Choroid plexus epithelial cell (primary cell): Measurements from ENCODE around the gene CA10.

Source experiments
- DNase-seq: peaks from one replicate; pipeline ENCODE4 v3.0.0-alpha.2; 2010; ENCODE audit warnings: low read depth
- H3K4me3 ChIP-seq: 2 replicates; pipeline ENCODE4 v1.5.1; 2011; ENCODE audit warnings: low read depth, mild to moderate bottlenecking, control low read depth, low read length, moderate library complexity
- TF ChIP-seq, protein P1 (sequence below): conservative IDR thresholded peaks from 2 replicates; pipeline ENCODE4 v1.5.1; 2011; ENCODE audit warnings: low read depth, mild to moderate bottlenecking, control low read depth, inconsistent platforms, low read length, moderate library complexity

The CA10 gene

DNA sequence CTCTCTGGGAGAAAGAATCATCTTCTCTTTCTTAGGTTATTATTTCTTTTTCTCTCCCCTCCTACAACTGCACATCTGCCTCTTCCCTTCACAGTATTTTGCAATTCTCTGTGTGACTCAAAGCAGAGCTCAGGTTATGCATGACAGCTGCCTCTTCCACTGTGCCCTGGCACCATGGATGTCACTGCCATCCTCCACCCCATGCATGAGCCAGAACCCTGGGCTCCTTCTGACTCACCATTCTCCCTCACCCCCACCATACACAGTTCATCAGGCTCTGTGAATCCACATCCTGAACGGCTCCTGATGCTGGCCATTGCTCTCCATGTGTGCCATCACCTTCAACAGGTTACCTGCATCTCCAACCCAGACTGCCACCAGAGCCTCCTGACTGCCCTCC is 23.9 kb downstream of the CA10 start:
- DNase-seq, result no peak
- TF ChIP-seq, protein P1, sequence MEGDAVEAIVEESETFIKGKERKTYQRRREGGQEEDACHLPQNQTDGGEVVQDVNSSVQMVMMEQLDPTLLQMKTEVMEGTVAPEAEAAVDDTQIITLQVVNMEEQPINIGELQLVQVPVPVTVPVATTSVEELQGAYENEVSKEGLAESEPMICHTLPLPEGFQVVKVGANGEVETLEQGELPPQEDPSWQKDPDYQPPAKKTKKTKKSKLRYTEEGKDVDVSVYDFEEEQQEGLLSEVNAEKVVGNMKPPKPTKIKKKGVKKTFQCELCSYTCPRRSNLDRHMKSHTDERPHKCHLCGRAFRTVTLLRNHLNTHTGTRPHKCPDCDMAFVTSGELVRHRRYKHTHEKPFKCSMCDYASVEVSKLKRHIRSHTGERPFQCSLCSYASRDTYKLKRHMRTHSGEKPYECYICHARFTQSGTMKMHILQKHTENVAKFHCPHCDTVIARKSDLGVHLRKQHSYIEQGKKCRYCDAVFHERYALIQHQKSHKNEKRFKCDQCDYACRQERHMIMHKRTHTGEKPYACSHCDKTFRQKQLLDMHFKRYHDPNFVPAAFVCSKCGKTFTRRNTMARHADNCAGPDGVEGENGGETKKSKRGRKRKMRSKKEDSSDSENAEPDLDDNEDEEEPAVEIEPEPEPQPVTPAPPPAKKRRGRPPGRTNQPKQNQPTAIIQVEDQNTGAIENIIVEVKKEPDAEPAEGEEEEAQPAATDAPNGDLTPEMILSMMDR, result no peak

DNA sequence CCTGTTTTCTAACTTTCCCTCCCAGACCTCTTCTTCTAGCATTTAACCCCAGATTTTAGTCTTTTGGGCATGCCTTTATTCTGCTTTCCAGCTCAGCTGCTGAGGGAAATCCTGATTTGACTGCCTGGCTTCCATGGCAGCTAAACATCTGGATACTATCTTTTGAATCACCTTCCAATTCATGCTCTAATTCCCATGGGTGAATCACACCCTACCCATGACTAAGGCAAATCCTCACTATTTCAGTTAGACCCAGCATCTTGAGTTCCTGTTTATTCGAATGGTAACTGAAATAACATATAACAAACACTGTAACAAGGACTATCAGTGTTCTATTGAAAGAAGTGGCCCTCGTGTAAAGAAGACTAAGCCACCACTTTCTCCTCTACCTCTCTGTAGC is 29.8 kb downstream of the CA10 start:
- TF ChIP-seq, protein P1, result no peak
- DNase-seq, result no peak
- no peak overlapping the region for H3K4me3 ChIP-seq

More for the DNA sequence above, 23.9 kb downstream of the CA10 start:
- no peak overlapping the region for H3K4me3 ChIP-seq

DNA sequence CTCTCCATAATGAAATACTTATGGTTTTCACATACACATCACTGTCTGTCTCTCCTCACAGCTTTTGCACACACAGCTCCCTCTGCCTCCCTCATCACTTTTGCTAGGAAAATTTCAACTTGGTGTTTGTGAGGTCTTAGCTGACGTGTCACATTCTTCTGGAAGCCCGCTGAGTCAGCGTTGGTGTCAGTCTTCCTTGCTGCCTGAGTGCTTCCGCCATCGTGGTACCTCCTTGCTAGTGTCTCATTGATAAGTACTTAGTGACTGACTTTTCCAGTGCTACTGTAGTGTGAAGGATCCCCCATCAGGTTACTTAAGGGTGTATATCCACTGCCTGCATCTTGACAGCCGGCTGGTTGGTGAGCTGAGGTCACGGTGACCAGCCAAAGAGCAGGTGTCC is 33.5 kb downstream of the CA10 start:
- DNase-seq, result no peak
- H3K4me3 ChIP-seq, result no peak overlapping the region
- TF ChIP-seq, protein P1, result no peak

DNA sequence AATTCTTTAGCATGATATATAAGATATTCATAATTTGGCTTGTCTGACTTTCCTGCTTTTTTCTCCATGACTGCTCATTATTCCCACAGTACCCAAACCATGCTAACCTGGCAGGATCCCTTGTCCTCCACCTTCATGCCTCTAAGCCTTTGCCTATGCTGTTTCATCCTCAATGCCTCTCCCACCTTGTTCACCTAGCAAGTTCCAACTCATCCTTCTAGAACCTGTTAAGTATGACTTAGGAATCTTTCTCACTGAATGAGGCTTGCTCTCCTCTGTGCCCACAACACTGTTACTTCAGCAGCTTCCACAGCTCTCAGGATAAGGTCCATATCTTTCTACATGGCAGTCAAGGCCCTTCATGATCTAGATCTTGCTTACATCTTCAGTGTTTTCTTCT is 34.0 kb downstream of the CA10 start:
- TF ChIP-seq, protein P1, result no peak
- H3K4me3 ChIP-seq, result no peak overlapping the region
- DNase-seq, result no peak

DNA sequence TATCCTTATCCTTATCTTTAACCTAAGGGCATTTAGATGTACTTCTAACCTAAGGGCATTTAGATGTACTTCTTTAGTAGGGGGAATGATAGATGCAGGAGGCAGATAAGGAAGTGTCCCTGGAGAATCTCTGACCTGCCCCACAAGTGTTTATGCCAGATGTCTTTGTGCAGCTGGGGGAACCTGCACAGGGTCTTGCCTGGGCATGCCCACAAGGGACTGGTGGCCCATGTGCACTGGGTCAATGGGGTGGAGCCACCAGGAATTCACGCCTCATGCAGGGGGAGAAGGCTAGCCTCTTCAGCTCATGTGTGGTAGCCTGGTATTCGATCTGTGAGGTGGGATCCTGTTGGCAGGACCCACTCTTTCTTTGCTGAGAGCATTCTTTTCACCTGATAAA is 38.0 kb downstream of the CA10 start:
- TF ChIP-seq, protein P1, result no peak
- no peak for DNase-seq
- H3K4me3 ChIP-seq, result no peak overlapping the region

DNA sequence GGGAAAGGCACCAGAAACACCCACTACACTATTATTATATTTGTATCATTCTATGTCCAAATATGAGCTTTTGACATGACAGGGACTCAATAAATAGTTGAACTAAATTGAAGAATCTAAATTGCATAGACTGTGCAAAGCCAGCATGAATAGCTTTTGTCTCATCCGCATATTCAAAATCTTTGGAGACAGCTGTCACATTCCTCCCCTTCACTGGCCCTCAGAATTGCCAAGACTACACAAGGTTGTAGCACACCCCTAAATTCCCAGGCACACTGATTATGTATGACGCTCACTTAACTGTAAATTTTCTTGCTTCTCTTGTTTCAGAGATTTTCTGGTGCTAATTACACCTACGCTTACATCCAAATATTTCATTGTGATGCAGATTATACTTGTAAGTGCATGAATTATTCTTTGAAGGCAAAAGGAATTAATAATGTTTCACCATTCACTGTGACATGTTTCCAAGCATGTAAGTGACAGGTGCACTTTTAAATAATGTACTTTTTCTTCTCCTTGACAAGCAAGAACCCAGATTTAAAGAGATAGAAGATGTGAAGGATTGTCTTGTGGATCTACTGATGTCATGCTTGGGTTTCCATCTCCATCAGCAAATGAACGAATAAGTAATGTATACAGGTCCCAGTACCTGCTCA is 47.5 kb downstream of the CA10 start:
- TF ChIP-seq, protein P1, result no peak
- no peak for DNase-seq
- H3K4me3 ChIP-seq, result no peak overlapping the region

DNA sequence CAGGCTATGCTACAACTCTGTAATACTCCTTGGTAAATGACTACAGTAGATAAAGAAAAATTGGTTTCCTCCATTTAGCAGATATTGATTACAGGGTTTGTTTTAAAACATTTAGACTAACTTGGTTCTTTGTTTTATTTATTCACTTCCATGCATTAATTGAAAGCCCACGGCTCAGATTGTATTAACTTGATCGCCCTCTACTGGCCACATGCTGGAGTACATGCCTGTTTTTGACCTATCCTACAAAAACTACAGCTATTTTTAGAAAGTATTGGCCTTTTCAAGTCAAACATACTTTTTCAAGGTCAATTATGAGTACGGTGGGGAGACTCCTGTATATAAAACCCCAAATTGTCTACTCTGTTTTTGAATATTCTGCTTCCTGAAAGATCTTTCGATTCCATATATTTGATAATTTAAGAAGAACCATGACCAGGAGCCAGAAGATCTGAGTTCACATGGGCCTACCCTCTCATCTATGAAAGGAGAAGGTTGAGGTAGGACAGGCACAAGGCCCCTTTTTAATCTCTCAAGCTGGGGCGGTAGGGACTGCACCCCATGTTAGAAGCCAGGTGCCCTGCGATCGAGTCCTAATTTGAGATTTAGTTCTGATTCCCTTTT is 51.8 kb downstream of the CA10 start:
- no peak overlapping the region for H3K4me3 ChIP-seq
- TF ChIP-seq, protein P1, result peak; percentile 48
- DNase-seq, result peak; percentile 27
